ENCODE measurements around the gene VIPR2.

- no peak for TF ChIP-seq POLR2AphosphoS5 (IDR thresholded peaks at IDR 0.05; ENCODE audit: low read depth, low read length)
- no peak for TF ChIP-seq POLR2A (IDR thresholded peaks at IDR 0.05; ENCODE audit: low read depth, low read length)
- TF ChIP-seq TAF1 (IDR thresholded peaks at IDR 0.05; ENCODE audit: low read depth, low read length): no peak
- no peak for TF ChIP-seq POU2F2 (IDR thresholded peaks at IDR 0.05; ENCODE audit: low read depth, low read length)
- no peak for TF ChIP-seq PAX5 (IDR thresholded peaks at IDR 0.05; ENCODE audit: insufficient read depth, low read length, severe bottlenecking)
These were observed 104.5 kb downstream of the VIPR2 start for GRCh38 chr7:159040146-159040545.
